HG03558 (cell line): ENCODE results near the gene GINS3.

ENCODE experiments used
- ATAC-seq: cut with Tn5 transposase; IDR thresholded peaks from one replicate; pipeline ENCODE4 v1.9.1; 2021; ENCODE audit warnings: moderate number of reproducible peaks; ENCODE audit not compliant: unreplicated experiment; ENCODE audit errors: extremely low read depth

Gene GINS3

GRCh38 chr16:58392215-58393137 lies at the start of gene GINS3:
TSS of gene GINS3 (plus strand) at chr16:58392471. CDS start at chr16:58392602, 131 bp downstream.
- ATAC-seq: no peak

GRCh38 chr16:58343562-58343961 lies 48.7 kb upstream of the GINS3 start:
- ATAC-seq: no peak

GRCh38 chr16:58345574-58346354 lies 46.5 kb upstream of the GINS3 start:
- ATAC-seq: no peak

GRCh38 chr16:58346831-58347371 lies 45.4 kb upstream of the GINS3 start:
- ATAC-seq: no peak

- ATAC-seq: no peak
Observed at GRCh38 chr16:58348986-58349385, 43.3 kb upstream of the GINS3 start.

GRCh38 chr16:58352690-58353089 lies 39.6 kb upstream of the GINS3 start:
- ATAC-seq: no peak

GRCh38 chr16:58360041-58360634 lies 32.1 kb upstream of the GINS3 start:
- ATAC-seq: no peak

- no peak for ATAC-seq
Observed at GRCh38 chr16:58361726-58362125, 30.5 kb upstream of the GINS3 start.

GRCh38 chr16:58363746-58364393 lies 28.4 kb upstream of the GINS3 start:
- ATAC-seq: no peak

- ATAC-seq: no peak
Observed at GRCh38 chr16:58365623-58366022, 26.6 kb upstream of the GINS3 start.

- ATAC-seq: no peak
Observed at GRCh38 chr16:58366247-58367031, 25.8 kb upstream of the GINS3 start.

- no peak for ATAC-seq
Observed at GRCh38 chr16:58367252-58367651, 25.0 kb upstream of the GINS3 start.

- no peak for ATAC-seq
Observed at GRCh38 chr16:58371841-58372240, 20.4 kb upstream of the GINS3 start.

- ATAC-seq: no peak
Observed at GRCh38 chr16:58375386-58375785, 16.9 kb upstream of the GINS3 start.

GRCh38 chr16:58377932-58378331 lies 14.3 kb upstream of the GINS3 start:
- ATAC-seq: no peak

- ATAC-seq: no peak
Observed at GRCh38 chr16:58378401-58378800, 13.9 kb upstream of the GINS3 start.

- ATAC-seq: no peak
Observed at GRCh38 chr16:58379736-58380135, 12.5 kb upstream of the GINS3 start.

- no peak for ATAC-seq
Observed at GRCh38 chr16:58381661-58382060, 10.6 kb upstream of the GINS3 start.

- no peak for ATAC-seq
Observed at GRCh38 chr16:58384437-58385055, 7.7 kb upstream of the GINS3 start.
